Endothelial cell (in vitro differentiated cells): ENCODE data around the gene CBFB. TPM values are rescaled to one million over a fixed set of nuclear protein-coding genes. Genes with fewer than 3 reads are reported as not detected.

Source experiments
- DNase-seq: peaks from one replicate; pipeline ENCODE4 v3.0.0; 2021; ENCODE audit warnings: low spot score
- H3K27ac Mint-ChIP-seq: one replicate; pipeline ENCODE4 v1.8.0; 2021; ENCODE audit warnings: mixed read lengths, inconsistent platforms; ENCODE audit not compliant: unreplicated experiment
- H3K27me3 Mint-ChIP-seq: one replicate; pipeline ENCODE4 v1.8.0; 2021; ENCODE audit warnings: mild to moderate bottlenecking, moderate library complexity, mixed read lengths, inconsistent platforms; ENCODE audit not compliant: unreplicated experiment
- H3K36me3 Mint-ChIP-seq: one replicate; pipeline ENCODE4 v1.8.0; 2021; ENCODE audit warnings: mild to moderate bottlenecking, low read depth, mixed read lengths, inconsistent platforms; ENCODE audit not compliant: unreplicated experiment
- H3K4me1 Mint-ChIP-seq: one replicate; pipeline ENCODE4 v1.8.0; 2021; ENCODE audit warnings: mild to moderate bottlenecking, mixed read lengths, inconsistent platforms; ENCODE audit not compliant: unreplicated experiment
- H3K4me3 Mint-ChIP-seq: one replicate; pipeline ENCODE4 v1.8.0; 2021; ENCODE audit warnings: mild to moderate bottlenecking, mixed read lengths, inconsistent platforms; ENCODE audit not compliant: unreplicated experiment
- H3K9me3 Mint-ChIP-seq: one replicate; pipeline ENCODE4 v1.8.0; 2021; ENCODE audit warnings: mixed read lengths, inconsistent platforms; ENCODE audit not compliant: unreplicated experiment
- total RNA-seq: library from RNA; stranded (reverse); fragmentation: NEBNext Ultra II Directional; extraction: Animal tissue kit (Norgen Biotek cat#: 25700); gene quantifications from one replicate; pipeline ENCODE4 v1.2.1, GENCODE V29; 2021; ENCODE audit not compliant: unreplicated experiment
- TF ChIP-seq, protein P1 (sequence below): fragments of 200-600 bp; sonication (generic); IDR thresholded peaks from one replicate; pipeline ENCODE4 v1.5.0; 2021; ENCODE audit warnings: antibody characterized with exemption; ENCODE audit not compliant: unreplicated experiment

The CBFB gene
- total RNA-seq, 1 donor from 2014 or later, result 65.8 TPM

DNA sequence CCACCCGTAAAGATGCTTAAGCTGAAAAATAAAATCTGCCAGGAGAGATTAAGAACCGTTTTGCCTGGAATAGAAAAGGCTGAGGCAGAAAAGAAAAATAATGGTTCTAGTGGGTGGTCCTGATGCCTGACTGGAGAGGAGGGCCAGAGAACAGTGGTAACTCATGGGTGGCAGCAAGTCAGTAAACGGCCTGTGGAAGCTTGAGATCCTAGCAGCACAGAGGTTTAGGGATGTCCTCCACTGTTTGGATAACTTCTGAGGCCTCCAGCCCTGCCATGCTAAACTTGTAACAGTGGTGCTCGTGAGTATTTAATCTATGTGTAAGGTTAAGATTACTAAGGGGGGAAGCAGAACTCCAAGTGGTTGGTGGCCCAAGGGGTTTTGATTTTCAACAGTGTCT is 59.6 kb downstream of the CBFB start:
- Mint-ChIP-seq H3K36me3 (peaks cover 9% of the 10 kb centered on the region), H3K4me3 (no peak overlapping the region), H3K27me3 (peaks cover 1% of the 10 kb centered on the region), H3K9me3 (no peaks in the 10 kb centered on the region), H3K27ac (no peak overlapping the region), H3K4me1 (no peaks in the 10 kb centered on the region)
- TF ChIP-seq, protein P1, sequence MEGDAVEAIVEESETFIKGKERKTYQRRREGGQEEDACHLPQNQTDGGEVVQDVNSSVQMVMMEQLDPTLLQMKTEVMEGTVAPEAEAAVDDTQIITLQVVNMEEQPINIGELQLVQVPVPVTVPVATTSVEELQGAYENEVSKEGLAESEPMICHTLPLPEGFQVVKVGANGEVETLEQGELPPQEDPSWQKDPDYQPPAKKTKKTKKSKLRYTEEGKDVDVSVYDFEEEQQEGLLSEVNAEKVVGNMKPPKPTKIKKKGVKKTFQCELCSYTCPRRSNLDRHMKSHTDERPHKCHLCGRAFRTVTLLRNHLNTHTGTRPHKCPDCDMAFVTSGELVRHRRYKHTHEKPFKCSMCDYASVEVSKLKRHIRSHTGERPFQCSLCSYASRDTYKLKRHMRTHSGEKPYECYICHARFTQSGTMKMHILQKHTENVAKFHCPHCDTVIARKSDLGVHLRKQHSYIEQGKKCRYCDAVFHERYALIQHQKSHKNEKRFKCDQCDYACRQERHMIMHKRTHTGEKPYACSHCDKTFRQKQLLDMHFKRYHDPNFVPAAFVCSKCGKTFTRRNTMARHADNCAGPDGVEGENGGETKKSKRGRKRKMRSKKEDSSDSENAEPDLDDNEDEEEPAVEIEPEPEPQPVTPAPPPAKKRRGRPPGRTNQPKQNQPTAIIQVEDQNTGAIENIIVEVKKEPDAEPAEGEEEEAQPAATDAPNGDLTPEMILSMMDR, result no peak
- no peak for DNase-seq

GRCh38 chr16:67089101-67089500 is 60.2 kb downstream of the CBFB start:
- DNase-seq, result no peak
- Mint-ChIP-seq H3K27me3 (peaks cover 1% of the 10 kb centered on the region), H3K4me3 (no peak overlapping the region), H3K27ac (no peak overlapping the region), H3K36me3 (peaks cover 9% of the 10 kb centered on the region), H3K4me1 (no peaks in the 10 kb centered on the region), H3K9me3 (no peaks in the 10 kb centered on the region)
- TF ChIP-seq, protein P1, result no peak

- H3K4me3 Mint-ChIP-seq, result no peak overlapping the region
- no peak for DNase-seq
Observed at GRCh38 chr16:67091906-67092566, 63.1 kb downstream of the CBFB start.

GRCh38 chr16:67093098-67093726 is 64.3 kb downstream of the CBFB start:
- H3K27ac Mint-ChIP-seq, result no peak overlapping the region
- no peak for DNase-seq
- peaks cover 1% of the 10 kb centered on the region for H3K27me3 Mint-ChIP-seq
- peaks cover 4% of the 10 kb centered on the region for H3K36me3 Mint-ChIP-seq
- no peaks in the 10 kb centered on the region for H3K9me3 Mint-ChIP-seq
- no peaks in the 10 kb centered on the region for H3K4me1 Mint-ChIP-seq
- no peak overlapping the region for H3K4me3 Mint-ChIP-seq
- TF ChIP-seq, protein P1, result no peak

More at GRCh38 chr16:67091906-67092566, 63.1 kb downstream of the CBFB start:
- Mint-ChIP-seq H3K27ac (no peak overlapping the region), H3K27me3 (peaks cover 1% of the 10 kb centered on the region), H3K36me3 (peaks cover 4% of the 10 kb centered on the region), H3K4me1 (no peaks in the 10 kb centered on the region), H3K9me3 (no peaks in the 10 kb centered on the region)
- TF ChIP-seq, protein P1, result no peak

- Mint-ChIP-seq H3K9me3 (no peaks in the 10 kb centered on the region), H3K27ac (no peak overlapping the region), H3K4me1 (no peaks in the 10 kb centered on the region), H3K27me3 (no peaks in the 10 kb centered on the region), H3K36me3 (peaks cover 14% of the 10 kb centered on the region), H3K4me3 (no peak overlapping the region)
- DNase-seq, result no peak
- TF ChIP-seq, protein P1, result no peak
Observed at GRCh38 chr16:67098599-67098998, 69.7 kb downstream of the CBFB start.
